Caco-2 (cell line): ENCODE data around the gene ABCA8. TPM values are rescaled to one million over a fixed set of nuclear protein-coding genes. Genes with fewer than 3 reads are reported as not detected.

ENCODE experiments used
- BruUV-seq: library from RNA; stranded (reverse); fragments of 400-500 nt; replicated peaks from 2 replicates; lab custom pipeline; 2021; lab: Mats Ljungman, UMichigan
- CTCF ChIA-PET: fragments of 300-600 bp; sonication (Branson Sonifier 250); formaldehyde crosslinking; loops from one replicate; lab custom pipeline; 2022; ENCODE audit warnings: antibody characterized with exemption; lab: Charles Lee
- POLR2A ChIA-PET: fragments of 300-600 bp; sonication (Branson Sonifier 250); formaldehyde crosslinking; loops from one replicate; lab custom pipeline; 2022; ENCODE audit warnings: antibody characterized with exemption; lab: Charles Lee
- DNase-seq, 2 experiments: peaks; one replicate each; pipeline versions ENCODE4 v3.0.0 to v3.0.0-alpha.2; 2020 to 2022
- H3K27me3 ChIP-seq: replicated peaks from 2 replicates; pipeline ENCODE4 v1.6.0; 2011; ENCODE audit warnings: low read length; ENCODE audit not compliant: control insufficient read depth, insufficient read depth
- H3K36me3 ChIP-seq: 2 replicates; pipeline ENCODE4 v1.5.1; 2011; ENCODE audit warnings: low read length; ENCODE audit not compliant: control insufficient read depth, insufficient read depth
- H3K4me1 ChIP-seq: fragments of 250-450 bp; sonication (Bioruptor Pico); 2 replicates; pipeline ENCODE4 v1.5.1; 2020; ENCODE audit warnings: mild to moderate bottlenecking
- H3K4me3 ChIP-seq: 2 replicates; pipeline ENCODE4 v1.5.1; 2011; ENCODE audit warnings: low read depth, mild to moderate bottlenecking, control low read depth, low read length
- H3K9me3 ChIP-seq: fragments of 250-450 bp; sonication (Bioruptor Pico); 2 replicates; pipeline ENCODE4 v1.5.1; 2020; ENCODE audit warnings: mild to moderate bottlenecking, moderate library complexity
- H3K27ac Mint-ChIP-seq: one replicate; pipeline ENCODE4 v1.8.0; 2022; ENCODE audit warnings: mixed read lengths; ENCODE audit not compliant: unreplicated experiment
- H3K27me3 Mint-ChIP-seq: one replicate; pipeline ENCODE4 v1.8.0; 2022; ENCODE audit warnings: mixed read lengths; ENCODE audit not compliant: insufficient read depth, unreplicated experiment
- H3K36me3 Mint-ChIP-seq: one replicate; pipeline ENCODE4 v1.8.0; 2022; ENCODE audit warnings: mild to moderate bottlenecking, mixed read lengths; ENCODE audit not compliant: insufficient read depth, unreplicated experiment
- H3K4me1 Mint-ChIP-seq: one replicate; pipeline ENCODE4 v1.8.0; 2022; ENCODE audit warnings: low read depth, mixed read lengths; ENCODE audit not compliant: unreplicated experiment
- H3K4me3 Mint-ChIP-seq: one replicate; pipeline ENCODE4 v1.8.0; 2022; ENCODE audit warnings: mild to moderate bottlenecking, moderate library complexity, mixed read lengths; ENCODE audit not compliant: unreplicated experiment
- H3K9me3 Mint-ChIP-seq: one replicate; pipeline ENCODE4 v1.8.0; 2022; ENCODE audit warnings: mixed read lengths; ENCODE audit not compliant: unreplicated experiment
- CTCF ChIP-seq, 2 experiments: fragments of 200-600 bp in 1 of 2; IDR thresholded peaks; 1 replicate in 1 of 2; 2 replicates in 1 of 2; pipeline versions ENCODE4 v1.5.1 to v1.8.0; 2011 to 2022; ENCODE audit warnings: antibody characterized with exemption in 1 of 2, control low read depth in 1 of 2, inconsistent platforms in 1 of 2, low read depth in 1 of 2, low read length in 1 of 2, mild to moderate bottlenecking in 1 of 2, moderate library complexity in 1 of 2; ENCODE audit not compliant: insufficient read depth in 1 of 2, severe bottlenecking in 1 of 2, unreplicated experiment in 1 of 2
- intact Hi-C: fragments of 100-400 bp; cut with micrococcal nuclease; formaldehyde crosslinking; loops from one replicate; pipeline ENCODE4 v1.10.0; 2022; ENCODE audit not compliant: unreplicated experiment
- total RNA-seq: library from RNA; stranded (reverse); gene quantifications from 2 replicates; pipeline ENCODE4 v1.2.3, GENCODE V29; 2022

Gene ABCA8
- total RNA-seq, 1 experiment from 2014 or later: 0.91 TPM

- peaks cover 3% of the 10 kb centered on the region for H3K27me3 Mint-ChIP-seq
- no TSS peak for BruUV-seq
- ChIA-PET CTCF (no interaction called here), POLR2A (no interaction called here)
- DNase-seq: no peak
- H3K4me3 Mint-ChIP-seq: no peak overlapping the region
- H3K9me3 Mint-ChIP-seq: no peaks in the 10 kb centered on the region
- no peak for TF ChIP-seq CTCF (IDR thresholded peaks at IDR 0.05; ENCODE audit: insufficient read depth in 1 of 2, low read depth in 1 of 2, low read length in 1 of 2, severe bottlenecking in 1 of 2, unreplicated experiment in 1 of 2)
- no peaks in the 10 kb centered on the region for H3K4me1 Mint-ChIP-seq
- H3K36me3 Mint-ChIP-seq: no peaks in the 10 kb centered on the region
- intact Hi-C loops: no loop called here
- no peak overlapping the region for H3K27ac Mint-ChIP-seq
- no peaks in the 10 kb centered on the region for H3K9me3 ChIP-seq
- H3K4me3 ChIP-seq: no peak overlapping the region
- H3K4me1 ChIP-seq: no peaks in the 10 kb centered on the region
- H3K27me3 ChIP-seq: no peaks in the 10 kb centered on the region
- no peaks in the 10 kb centered on the region for H3K36me3 ChIP-seq
These were observed 68.8 kb downstream of the ABCA8 start for GRCh38 chr17:68886401-68886800.

GRCh38 chr17:68884888-68885287, 70.3 kb downstream of the ABCA8 start:
- DNase-seq: no peak
- no peak overlapping the region for H3K27ac Mint-ChIP-seq
- no peaks in the 10 kb centered on the region for H3K36me3 Mint-ChIP-seq
- H3K4me1 Mint-ChIP-seq: no peaks in the 10 kb centered on the region
- peaks cover 10% of the 10 kb centered on the region; the same call in 1 of the 2 replicates for H3K9me3 ChIP-seq
- intact Hi-C loops: no loop called here
- ChIA-PET POLR2A (no interaction called here), CTCF (no interaction called here)
- peaks cover 3% of the 10 kb centered on the region for H3K27me3 Mint-ChIP-seq
- no peak overlapping the region for H3K4me3 Mint-ChIP-seq
- H3K4me1 ChIP-seq: no peaks in the 10 kb centered on the region
- no peak overlapping the region for H3K4me3 ChIP-seq
- H3K9me3 Mint-ChIP-seq: no peaks in the 10 kb centered on the region
- TF ChIP-seq CTCF (IDR thresholded peaks at IDR 0.05; ENCODE audit: insufficient read depth in 1 of 2, low read depth in 1 of 2, low read length in 1 of 2, severe bottlenecking in 1 of 2, unreplicated experiment in 1 of 2): no peak
- no peaks in the 10 kb centered on the region for H3K36me3 ChIP-seq
- BruUV-seq: no TSS peak
- no peaks in the 10 kb centered on the region for H3K27me3 ChIP-seq

GRCh38 chr17:68878226-68878885, 76.8 kb downstream of the ABCA8 start:
- Histone ChIP-seq H3K36me3 (no peaks in the 10 kb centered on the region), H3K27me3 (no peaks in the 10 kb centered on the region), H3K9me3 (peaks cover 15% of the 10 kb centered on the region), H3K4me3 (no peak overlapping the region), H3K4me1 (no peaks in the 10 kb centered on the region)
- POLR2A ChIA-PET: no interaction called here
- peaks cover 7% of the 10 kb centered on the region for H3K27me3 Mint-ChIP-seq
- no peak overlapping the region for H3K27ac Mint-ChIP-seq
- TF ChIP-seq CTCF (IDR thresholded peaks at IDR 0.05; ENCODE audit: insufficient read depth in 1 of 2, low read depth in 1 of 2, low read length in 1 of 2, severe bottlenecking in 1 of 2, unreplicated experiment in 1 of 2): no peak
- intact Hi-C loops: no loop called here
- no peak for DNase-seq
- no peak overlapping the region for H3K4me3 Mint-ChIP-seq
- H3K36me3 Mint-ChIP-seq: no peaks in the 10 kb centered on the region
- no peaks in the 10 kb centered on the region for H3K9me3 Mint-ChIP-seq
- no peaks in the 10 kb centered on the region for H3K4me1 Mint-ChIP-seq
- CTCF ChIA-PET: no interaction called here
- BruUV-seq: no TSS peak
